SK-N-MC (cell line): ENCODE data around the gene AAR2.

ENCODE experiments used
- DNase-seq: peaks from one replicate; pipeline ENCODE4 v3.0.0-alpha.2; 2011; ENCODE audit warnings: low read depth, low spot score
- H3K27ac ChIP-seq: fragments of 200-600 bp; sonication (generic); 2 replicates; pipeline ENCODE4 v1.5.1; 2016; ENCODE audit warnings: mixed run types
- H3K36me3 ChIP-seq: fragments of 200-600 bp; sonication (generic); 2 replicates; pipeline ENCODE4 v1.6.1; 2017; ENCODE audit warnings: antibody characterized with exemption, low read length, mixed read lengths; ENCODE audit not compliant: insufficient read depth
- H3K4me3 ChIP-seq: fragments of 200-600 bp; sonication (generic); 2 replicates; pipeline ENCODE4 v1.5.1; 2016
- H3K9ac ChIP-seq: fragments of 200-600 bp; sonication (generic); 2 replicates; pipeline ENCODE4 v1.8.0; 2017; ENCODE audit warnings: mixed run types, mixed read lengths; ENCODE audit not compliant: insufficient read length
- H3K9me3 ChIP-seq: fragments of 200-600 bp; sonication (generic); 2 replicates; pipeline ENCODE4 v1.6.1; 2017; ENCODE audit warnings: low read depth, mild to moderate bottlenecking, antibody characterized with exemption, low read length, moderate library complexity, mixed read lengths
- EZH2 ChIP-seq: fragments of 200-600 bp; sonication (generic); IDR thresholded peaks from one replicate; pipeline ENCODE4 v1.6.1; 2017; ENCODE audit warnings: antibody characterized with exemption
- FOXP2 ChIP-seq: optimal IDR thresholded peaks from 2 replicates; pipeline ENCODE3; 2011; ENCODE audit warnings: mild to moderate bottlenecking, moderate library complexity; ENCODE audit not compliant: insufficient read depth; ENCODE audit errors: extremely low read length, control extremely low read depth
- POLR2AphosphoS5 ChIP-seq: IDR thresholded peaks from 2 replicates; pipeline ENCODE4 v1.6.1; 2012; ENCODE audit warnings: mild to moderate bottlenecking, low read depth, low read length, borderline replicate concordance

AAR2 gene

GRCh38 chr20:36202891-36203338 is 33.4 kb upstream of the AAR2 start:
- TF ChIP-seq EZH2 (no peak), POLR2AphosphoS5 (no peak), FOXP2 (no peak)
- no peak for DNase-seq
- no peak overlapping the region for H3K4me3 ChIP-seq
- H3K27ac ChIP-seq: no peak overlapping the region
- H3K9ac ChIP-seq: no peak overlapping the region
- H3K9me3 ChIP-seq: no peaks in the 10 kb centered on the region
- H3K36me3 ChIP-seq: no peaks in the 10 kb centered on the region

- TF ChIP-seq EZH2 (no peak), POLR2AphosphoS5 (no peak), FOXP2 (no peak)
- H3K27ac ChIP-seq: no peak overlapping the region
Measured at GRCh38 chr20:36203861-36204260, 32.4 kb upstream of the AAR2 start.

GRCh38 chr20:36205026-36205425 is 31.3 kb upstream of the AAR2 start:
- Histone ChIP-seq H3K36me3 (no peaks in the 10 kb centered on the region), H3K4me3 (no peak overlapping the region), H3K9ac (no peak overlapping the region), H3K9me3 (no peaks in the 10 kb centered on the region), H3K27ac (no peak overlapping the region)
- TF ChIP-seq FOXP2 (no peak), EZH2 (no peak), POLR2AphosphoS5 (no peak)
- DNase-seq: no peak

More at GRCh38 chr20:36203861-36204260, 32.4 kb upstream of the AAR2 start:
- H3K9ac ChIP-seq: no peak overlapping the region
- H3K36me3 ChIP-seq: no peaks in the 10 kb centered on the region
- no peaks in the 10 kb centered on the region for H3K9me3 ChIP-seq
- DNase-seq: no peak
- H3K4me3 ChIP-seq: no peak overlapping the region

GRCh38 chr20:36206068-36206467 is 30.2 kb upstream of the AAR2 start:
- TF ChIP-seq FOXP2 (no peak), EZH2 (no peak), POLR2AphosphoS5 (no peak)
- Histone ChIP-seq H3K9me3 (no peaks in the 10 kb centered on the region), H3K36me3 (no peaks in the 10 kb centered on the region), H3K4me3 (no peak overlapping the region), H3K9ac (no peak overlapping the region), H3K27ac (no peak overlapping the region)
- no peak for DNase-seq

GRCh38 chr20:36206641-36207040 is 29.6 kb upstream of the AAR2 start:
- TF ChIP-seq EZH2 (no peak), FOXP2 (no peak), POLR2AphosphoS5 (no peak)
- Histone ChIP-seq H3K4me3 (no peak overlapping the region), H3K9ac (no peak overlapping the region), H3K27ac (no peak overlapping the region), H3K36me3 (no peaks in the 10 kb centered on the region), H3K9me3 (no peaks in the 10 kb centered on the region)
- no peak for DNase-seq

- H3K4me3 ChIP-seq: no peak overlapping the region
- no peaks in the 10 kb centered on the region for H3K36me3 ChIP-seq
- H3K27ac ChIP-seq: no peak overlapping the region
- no peak overlapping the region for H3K9ac ChIP-seq
- no peaks in the 10 kb centered on the region for H3K9me3 ChIP-seq
- no peak for DNase-seq
- no peak for TF ChIP-seq EZH2
- no peak for TF ChIP-seq FOXP2
- no peak for TF ChIP-seq POLR2AphosphoS5
Measured at GRCh38 chr20:36207602-36208001, 28.7 kb upstream of the AAR2 start.

- H3K27ac ChIP-seq: no peak overlapping the region
- H3K9ac ChIP-seq: no peak overlapping the region
- no peak for TF ChIP-seq EZH2
- TF ChIP-seq FOXP2: no peak
- H3K4me3 ChIP-seq: no peak overlapping the region
- no peaks in the 10 kb centered on the region for H3K9me3 ChIP-seq
- DNase-seq: no peak
- H3K36me3 ChIP-seq: no peaks in the 10 kb centered on the region
Measured at GRCh38 chr20:36208257-36208656, 28.0 kb upstream of the AAR2 start.

- H3K9ac ChIP-seq: no peak overlapping the region
- no peak overlapping the region for H3K4me3 ChIP-seq
- TF ChIP-seq POLR2AphosphoS5 (no peak), FOXP2 (no peak), EZH2 (no peak)
- H3K27ac ChIP-seq: no peak overlapping the region
- DNase-seq: no peak
- no peaks in the 10 kb centered on the region for H3K36me3 ChIP-seq
- H3K9me3 ChIP-seq: no peaks in the 10 kb centered on the region
Measured at GRCh38 chr20:36210436-36211021, 25.7 kb upstream of the AAR2 start.

- Histone ChIP-seq H3K27ac (no peak overlapping the region), H3K4me3 (no peak overlapping the region), H3K9ac (no peak overlapping the region), H3K36me3 (no peaks in the 10 kb centered on the region), H3K9me3 (no peaks in the 10 kb centered on the region)
- DNase-seq: no peak
- TF ChIP-seq FOXP2 (no peak), POLR2AphosphoS5 (no peak), EZH2 (no peak)
Measured at GRCh38 chr20:36213362-36213761, 22.9 kb upstream of the AAR2 start.
